GM12801 (cell line): ENCODE measurements around the gene PRIMA1.

Experiments
- TF ChIP-seq, protein P1 (sequence below): IDR thresholded peaks from one replicate; pipeline ENCODE4 v1.5.1; 2011; ENCODE audit warnings: control low read depth; ENCODE audit not compliant: insufficient read length; ENCODE audit errors: extremely low read depth

Gene PRIMA1

DNA sequence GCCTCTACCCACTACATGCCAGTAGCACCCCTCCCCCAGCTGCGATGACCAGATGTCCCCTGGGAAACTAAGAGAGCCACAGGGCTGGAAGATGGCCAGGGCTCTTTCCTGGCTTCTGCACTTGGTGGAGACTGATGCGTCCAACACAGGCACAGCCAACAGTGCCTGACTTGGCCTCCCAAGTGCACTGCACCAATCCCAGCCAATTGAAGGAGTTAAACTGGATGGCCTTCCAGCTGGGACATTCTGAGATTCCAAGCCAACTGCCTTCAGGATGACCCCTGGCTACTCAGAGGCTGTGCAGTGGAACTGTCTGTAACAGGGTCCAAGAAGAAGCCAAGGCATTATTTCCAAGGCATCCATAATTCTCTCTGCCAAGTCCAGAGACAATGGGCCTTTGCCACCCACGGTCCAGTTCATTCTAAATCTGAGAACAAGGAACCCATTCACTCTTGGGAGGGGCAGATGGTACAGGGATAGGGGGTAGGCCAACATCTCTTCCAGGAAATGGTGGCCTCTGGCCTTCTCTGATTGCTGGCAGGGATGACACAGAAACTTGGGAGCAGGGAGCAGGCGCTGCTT, 35.2 kb downstream of the PRIMA1 start:
- TF ChIP-seq, protein P1, sequence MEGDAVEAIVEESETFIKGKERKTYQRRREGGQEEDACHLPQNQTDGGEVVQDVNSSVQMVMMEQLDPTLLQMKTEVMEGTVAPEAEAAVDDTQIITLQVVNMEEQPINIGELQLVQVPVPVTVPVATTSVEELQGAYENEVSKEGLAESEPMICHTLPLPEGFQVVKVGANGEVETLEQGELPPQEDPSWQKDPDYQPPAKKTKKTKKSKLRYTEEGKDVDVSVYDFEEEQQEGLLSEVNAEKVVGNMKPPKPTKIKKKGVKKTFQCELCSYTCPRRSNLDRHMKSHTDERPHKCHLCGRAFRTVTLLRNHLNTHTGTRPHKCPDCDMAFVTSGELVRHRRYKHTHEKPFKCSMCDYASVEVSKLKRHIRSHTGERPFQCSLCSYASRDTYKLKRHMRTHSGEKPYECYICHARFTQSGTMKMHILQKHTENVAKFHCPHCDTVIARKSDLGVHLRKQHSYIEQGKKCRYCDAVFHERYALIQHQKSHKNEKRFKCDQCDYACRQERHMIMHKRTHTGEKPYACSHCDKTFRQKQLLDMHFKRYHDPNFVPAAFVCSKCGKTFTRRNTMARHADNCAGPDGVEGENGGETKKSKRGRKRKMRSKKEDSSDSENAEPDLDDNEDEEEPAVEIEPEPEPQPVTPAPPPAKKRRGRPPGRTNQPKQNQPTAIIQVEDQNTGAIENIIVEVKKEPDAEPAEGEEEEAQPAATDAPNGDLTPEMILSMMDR: no peak

DNA sequence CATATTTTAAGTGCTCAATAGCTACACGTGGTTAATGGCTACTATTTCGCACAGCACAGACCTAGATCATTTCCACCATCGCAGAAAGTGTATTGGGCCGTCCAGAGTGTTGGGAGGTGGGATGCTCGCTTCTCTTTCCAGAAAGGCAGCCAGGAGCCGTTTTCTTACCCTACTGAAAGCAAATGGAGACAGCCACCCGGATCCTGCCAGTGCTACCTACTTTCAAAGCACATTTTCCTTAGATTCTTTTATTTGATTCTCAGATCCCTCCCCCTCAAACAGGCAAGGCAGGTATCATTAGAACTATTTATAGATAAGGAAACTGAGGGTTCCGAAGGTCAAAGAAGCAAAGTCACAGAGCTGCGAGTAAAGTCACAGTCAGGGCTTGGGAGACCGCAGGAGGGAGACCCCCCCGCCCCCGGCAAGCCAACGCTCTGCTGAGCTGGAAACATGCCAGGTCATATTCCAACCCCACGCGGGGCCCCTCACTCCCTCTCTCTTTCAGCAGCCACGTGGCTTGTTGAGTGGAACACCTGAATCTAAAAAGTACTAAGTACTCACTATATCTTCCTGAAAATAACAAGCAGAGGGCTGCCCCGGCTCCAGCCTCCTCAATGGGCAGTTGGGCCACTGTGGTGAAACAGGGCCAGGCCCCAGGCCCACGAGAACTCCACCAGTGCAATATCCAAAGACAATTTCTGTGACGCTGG, 36.2 kb downstream of the PRIMA1 start:
- TF ChIP-seq, protein P1: no peak

DNA sequence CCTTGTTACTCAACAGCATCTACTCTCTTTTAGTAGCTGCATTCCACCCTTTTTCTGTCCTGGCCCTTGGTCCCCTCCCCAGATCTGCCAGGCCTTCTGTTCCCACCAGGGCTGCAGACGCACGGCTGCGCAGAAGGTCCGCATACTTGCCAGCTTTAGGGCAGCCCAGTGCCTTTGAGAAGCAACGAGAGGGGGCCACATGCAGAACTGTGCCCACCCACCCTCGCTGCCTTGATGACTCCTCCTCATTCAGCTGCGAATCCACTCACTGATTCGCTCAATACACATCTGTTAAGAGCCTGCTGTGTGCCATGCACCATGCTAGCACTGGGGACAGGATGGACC, 39.2 kb downstream of the PRIMA1 start:
- TF ChIP-seq, protein P1: no peak

DNA sequence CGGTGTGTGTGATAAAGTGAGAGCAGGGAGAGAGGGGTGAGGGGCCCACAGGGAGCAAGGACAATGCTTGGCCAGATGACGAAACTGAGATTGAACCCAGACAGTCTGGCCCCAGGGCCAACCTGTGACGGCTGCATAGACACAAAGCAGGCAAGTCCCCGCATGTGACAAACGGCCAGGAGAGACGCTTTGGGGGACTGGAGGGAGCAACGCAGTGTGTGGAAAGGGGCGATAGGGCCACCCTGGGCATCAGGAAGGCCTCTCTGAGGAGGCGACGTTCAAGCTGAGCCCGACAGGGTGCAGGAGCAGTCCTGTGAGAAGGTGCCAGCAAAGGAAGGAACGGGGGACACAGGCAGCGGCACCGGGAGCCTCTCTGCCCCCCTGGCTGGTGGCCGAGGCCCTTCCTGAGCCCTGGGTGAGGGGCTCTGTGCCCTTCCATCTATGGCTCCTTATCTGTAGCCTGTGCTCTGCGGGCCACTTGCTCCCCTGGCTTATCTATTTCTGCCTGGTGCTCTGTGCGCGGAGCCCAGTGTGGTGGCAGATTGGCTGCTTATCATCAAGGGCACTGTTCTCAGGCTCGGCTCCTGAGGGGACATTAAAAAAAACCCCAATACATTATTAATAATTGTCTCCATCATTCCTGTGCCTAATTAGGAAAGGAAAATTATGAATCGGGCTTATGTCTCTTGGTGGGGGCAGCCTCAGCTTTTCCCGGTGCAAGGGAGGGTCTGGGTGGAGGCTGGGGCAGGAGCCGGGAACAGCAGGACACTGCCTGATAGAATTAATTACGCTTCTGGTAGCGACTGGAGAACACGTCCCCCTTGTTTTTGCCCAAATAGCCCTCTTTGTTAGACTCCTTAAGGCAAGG, 39.8 kb downstream of the PRIMA1 start:
- TF ChIP-seq, protein P1: no peak

DNA sequence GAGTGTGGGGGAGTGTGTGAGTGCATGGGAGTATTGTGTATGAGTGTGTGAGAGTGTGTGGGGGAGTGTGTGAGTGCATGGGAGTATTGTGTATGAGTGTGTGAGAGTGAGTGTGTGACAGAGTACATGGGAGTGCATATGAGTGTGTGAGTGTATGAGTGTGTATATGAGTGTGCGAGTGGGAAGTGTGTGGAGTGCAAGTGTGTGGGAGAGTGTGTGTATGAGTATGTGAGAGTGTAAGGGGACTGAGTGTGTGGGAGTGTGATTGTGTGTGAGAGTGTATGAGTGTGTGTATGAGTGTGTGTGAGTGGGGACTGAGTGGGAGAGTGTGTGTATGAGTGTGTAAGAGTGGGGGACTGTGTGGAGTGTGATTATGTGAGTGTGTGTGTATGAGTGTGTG, 40.7 kb downstream of the PRIMA1 start:
- TF ChIP-seq, protein P1: no peak

DNA sequence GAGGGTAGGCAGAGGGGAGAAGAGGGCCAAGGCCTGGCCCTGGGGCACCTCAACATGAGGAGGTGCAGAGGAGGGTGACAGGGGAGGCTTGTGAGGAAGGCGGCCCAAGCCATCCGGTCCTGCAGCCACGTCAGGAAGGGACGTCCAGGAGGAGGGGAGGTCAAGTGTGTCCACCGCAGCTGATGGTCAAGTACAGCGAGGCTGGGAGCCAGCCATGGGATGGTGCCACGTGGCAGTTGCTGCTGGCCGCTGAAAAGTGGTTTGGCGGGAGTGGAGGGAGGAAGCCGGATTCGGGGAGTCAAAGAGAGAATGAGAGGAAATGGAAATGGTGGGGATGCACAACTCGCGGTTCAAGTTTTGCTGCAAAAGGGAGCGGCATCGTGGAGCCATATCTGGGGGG, 41.2 kb downstream of the PRIMA1 start:
- TF ChIP-seq, protein P1: no peak

DNA sequence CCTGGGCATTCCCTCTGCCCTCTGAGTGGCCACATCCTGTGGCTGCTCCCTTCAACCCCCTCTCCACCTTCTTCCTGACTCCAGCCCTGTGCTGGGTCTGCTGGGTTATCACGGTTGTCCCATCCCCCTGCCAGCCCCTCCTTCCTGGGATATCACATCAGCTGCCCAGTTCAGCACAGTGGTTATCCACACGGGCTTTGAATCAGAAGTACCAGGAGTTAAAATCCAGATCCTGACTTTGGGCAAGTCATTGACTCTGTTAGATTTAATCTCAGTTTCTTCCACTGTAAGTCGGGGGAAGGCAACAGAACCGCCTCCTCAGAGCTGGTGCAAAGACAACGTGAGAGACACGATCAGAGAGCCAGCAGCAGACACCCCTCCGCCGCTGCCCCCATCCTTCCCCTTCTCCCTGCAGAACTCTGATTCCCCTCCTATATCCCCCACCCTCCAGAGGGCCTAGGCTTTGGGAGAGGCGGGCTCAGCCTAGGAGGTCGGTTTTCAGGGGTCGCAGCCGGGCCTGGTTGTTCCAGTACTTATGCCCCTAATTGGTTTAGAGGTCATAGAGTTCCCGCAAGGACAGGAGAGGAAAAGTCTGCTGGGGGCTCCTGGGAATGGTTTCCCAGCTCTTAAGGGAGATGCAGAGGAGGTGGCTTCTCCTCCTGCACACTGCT, 42.5 kb downstream of the PRIMA1 start:
- TF ChIP-seq, protein P1: no peak
